Measurements from ENCODE around the gene CCDC141. TPM values are rescaled to one million over a fixed set of nuclear protein-coding genes. Genes with fewer than 3 reads are reported as not detected.
"Not testable (repeated sequence)": the region's sequence is repeated elsewhere in the genome, so short reads cannot be mapped to it uniquely, and the experiment has no call there.

Gene CCDC141
- total RNA-seq, 1 donor = not detected

GRCh38 chr2:179051250-179051649, 1.3 kb upstream of the CCDC141 start:
- no peak for DNase-seq (ENCODE audit: insufficient read length, low spot score, missing footprints)
- Histone ChIP-seq H3K4me2 (ENCODE audit: insufficient read depth, low read length) (no peak overlapping the region), H3K4me1 (ENCODE audit: insufficient read depth, low read length) (no peaks in the 10 kb centered on the region), H3K79me2 (ENCODE audit: insufficient read depth, low read length) (no peaks in the 10 kb centered on the region), H3K27ac (ENCODE audit: low read depth, low read length) (no peak overlapping the region), H4K20me1 (ENCODE audit: insufficient read depth, low read length) (no peaks in the 10 kb centered on the region), H3K27me3 (ENCODE audit: insufficient read depth, low read length) (no peaks in the 10 kb centered on the region), H3K9me3 (ENCODE audit: low read depth, low read length) (no peaks in the 10 kb centered on the region), H3K4me3 (ENCODE audit: insufficient read depth, low read length) (no peak overlapping the region), H3K36me3 (ENCODE audit: insufficient read depth, low read length) (no peaks in the 10 kb centered on the region), H2AFZ (ENCODE audit: low read length) (no peak overlapping the region)
- TF ChIP-seq, protein P1, sequence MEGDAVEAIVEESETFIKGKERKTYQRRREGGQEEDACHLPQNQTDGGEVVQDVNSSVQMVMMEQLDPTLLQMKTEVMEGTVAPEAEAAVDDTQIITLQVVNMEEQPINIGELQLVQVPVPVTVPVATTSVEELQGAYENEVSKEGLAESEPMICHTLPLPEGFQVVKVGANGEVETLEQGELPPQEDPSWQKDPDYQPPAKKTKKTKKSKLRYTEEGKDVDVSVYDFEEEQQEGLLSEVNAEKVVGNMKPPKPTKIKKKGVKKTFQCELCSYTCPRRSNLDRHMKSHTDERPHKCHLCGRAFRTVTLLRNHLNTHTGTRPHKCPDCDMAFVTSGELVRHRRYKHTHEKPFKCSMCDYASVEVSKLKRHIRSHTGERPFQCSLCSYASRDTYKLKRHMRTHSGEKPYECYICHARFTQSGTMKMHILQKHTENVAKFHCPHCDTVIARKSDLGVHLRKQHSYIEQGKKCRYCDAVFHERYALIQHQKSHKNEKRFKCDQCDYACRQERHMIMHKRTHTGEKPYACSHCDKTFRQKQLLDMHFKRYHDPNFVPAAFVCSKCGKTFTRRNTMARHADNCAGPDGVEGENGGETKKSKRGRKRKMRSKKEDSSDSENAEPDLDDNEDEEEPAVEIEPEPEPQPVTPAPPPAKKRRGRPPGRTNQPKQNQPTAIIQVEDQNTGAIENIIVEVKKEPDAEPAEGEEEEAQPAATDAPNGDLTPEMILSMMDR (IDR thresholded peaks at IDR 0.05; ENCODE audit: extremely low read depth, low read depth, low read length) = no peak

DNA sequence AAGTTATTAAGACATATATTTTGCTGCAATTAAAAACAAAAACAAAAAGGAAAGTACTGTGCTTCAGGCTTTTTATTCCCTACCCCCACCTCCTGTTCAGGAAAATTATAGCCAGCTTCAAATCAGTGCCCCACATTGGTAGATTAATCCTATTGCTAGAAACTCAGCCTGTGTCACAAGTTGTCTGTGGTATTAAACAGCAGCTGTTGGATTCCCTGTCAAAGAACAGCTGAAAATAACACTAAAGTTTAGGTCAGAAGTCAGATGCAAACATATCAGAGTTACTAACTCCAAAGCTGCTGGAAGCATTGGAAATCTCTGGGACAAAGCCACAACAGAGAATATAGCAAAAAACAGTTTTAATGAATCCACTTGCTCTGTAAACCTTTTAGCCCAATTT, 818 bp upstream of the CCDC141 start:
- TF ChIP-seq, protein P1 (IDR thresholded peaks at IDR 0.05; ENCODE audit: extremely low read depth, low read depth, low read length) = no peak
- H3K4me1 ChIP-seq (ENCODE audit: insufficient read depth, low read length) = no peaks in the 10 kb centered on the region
- H3K36me3 ChIP-seq (ENCODE audit: insufficient read depth, low read length) = no peaks in the 10 kb centered on the region
- DNase-seq (ENCODE audit: insufficient read length, low spot score, missing footprints) = no peak
- no peak overlapping the region for H3K4me2 ChIP-seq (ENCODE audit: insufficient read depth, low read length)
- no peak overlapping the region for H3K4me3 ChIP-seq (ENCODE audit: insufficient read depth, low read length)
- H3K79me2 ChIP-seq (ENCODE audit: insufficient read depth, low read length) = no peaks in the 10 kb centered on the region
- no peaks in the 10 kb centered on the region for H3K9me3 ChIP-seq (ENCODE audit: low read depth, low read length)
- H3K27me3 ChIP-seq (ENCODE audit: insufficient read depth, low read length) = no peaks in the 10 kb centered on the region
- H2AFZ ChIP-seq (ENCODE audit: low read length) = no peak overlapping the region
- no peaks in the 10 kb centered on the region for H4K20me1 ChIP-seq (ENCODE audit: insufficient read depth, low read length)
- no peak overlapping the region for H3K27ac ChIP-seq (ENCODE audit: low read depth, low read length)

GRCh38 chr2:179049203-179049545, 763 bp downstream of the CCDC141 start:
- Histone ChIP-seq H3K36me3 (ENCODE audit: insufficient read depth, low read length) (no peaks in the 10 kb centered on the region), H3K27ac (ENCODE audit: low read depth, low read length) (no peak overlapping the region), H3K4me2 (ENCODE audit: insufficient read depth, low read length) (no peak overlapping the region), H4K20me1 (ENCODE audit: insufficient read depth, low read length) (no peaks in the 10 kb centered on the region), H3K4me1 (ENCODE audit: insufficient read depth, low read length) (no peaks in the 10 kb centered on the region), H3K4me3 (ENCODE audit: insufficient read depth, low read length) (no peak overlapping the region), H3K79me2 (ENCODE audit: insufficient read depth, low read length) (no peaks in the 10 kb centered on the region), H3K27me3 (ENCODE audit: insufficient read depth, low read length) (no peaks in the 10 kb centered on the region), H2AFZ (ENCODE audit: low read length) (no peak overlapping the region), H3K9me3 (ENCODE audit: low read depth, low read length) (no peaks in the 10 kb centered on the region)
- DNase-seq (ENCODE audit: insufficient read length, low spot score, missing footprints) = no peak
- TF ChIP-seq, protein P1 (IDR thresholded peaks at IDR 0.05; ENCODE audit: extremely low read depth, low read depth, low read length) = no peak

DNA sequence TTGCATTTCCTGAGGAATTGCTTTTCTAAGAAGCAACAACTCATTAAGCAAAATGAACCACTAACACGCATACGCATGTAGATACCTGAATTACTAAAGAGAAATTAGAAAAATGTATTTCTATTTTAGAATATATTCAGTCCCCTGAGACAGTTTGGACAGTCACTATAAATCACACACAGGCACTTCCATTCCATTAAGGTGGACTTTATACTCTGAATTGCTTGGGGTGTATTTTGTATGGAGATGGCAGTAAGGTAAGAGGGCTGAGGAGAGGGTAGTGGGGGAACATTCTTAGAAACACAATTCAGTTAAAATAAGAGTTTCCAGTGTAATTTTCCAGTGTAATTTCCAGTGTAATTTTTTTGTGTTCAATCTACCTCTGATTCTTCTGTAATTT, 1.8 kb downstream of the CCDC141 start:
- no peaks in the 10 kb centered on the region for H3K4me1 ChIP-seq (ENCODE audit: insufficient read depth, low read length)
- no peaks in the 10 kb centered on the region for H3K36me3 ChIP-seq (ENCODE audit: insufficient read depth, low read length)
- no peak for DNase-seq (ENCODE audit: insufficient read length, low spot score, missing footprints)
- TF ChIP-seq, protein P1 (IDR thresholded peaks at IDR 0.05; ENCODE audit: extremely low read depth, low read depth, low read length) = no peak
- no peak overlapping the region for H3K4me2 ChIP-seq (ENCODE audit: insufficient read depth, low read length)
- no peaks in the 10 kb centered on the region for H3K79me2 ChIP-seq (ENCODE audit: insufficient read depth, low read length)
- no peaks in the 10 kb centered on the region for H4K20me1 ChIP-seq (ENCODE audit: insufficient read depth, low read length)
- H3K27me3 ChIP-seq (ENCODE audit: insufficient read depth, low read length) = no peaks in the 10 kb centered on the region
- H3K4me3 ChIP-seq (ENCODE audit: insufficient read depth, low read length) = no peak overlapping the region
- no peaks in the 10 kb centered on the region for H3K9me3 ChIP-seq (ENCODE audit: low read depth, low read length)
- no peak overlapping the region for H2AFZ ChIP-seq (ENCODE audit: low read length)
- no peak overlapping the region for H3K27ac ChIP-seq (ENCODE audit: low read depth, low read length)

GRCh38 chr2:179045602-179046001, 4.3 kb downstream of the CCDC141 start:
- not testable (repeated sequence) for H3K27ac ChIP-seq (ENCODE audit: low read depth, low read length); H3K27me3 ChIP-seq (ENCODE audit: insufficient read depth, low read length); H3K4me2 ChIP-seq (ENCODE audit: insufficient read depth, low read length); H4K20me1 ChIP-seq (ENCODE audit: insufficient read depth, low read length); H3K79me2 ChIP-seq (ENCODE audit: insufficient read depth, low read length); H3K4me1 ChIP-seq (ENCODE audit: insufficient read depth, low read length); H3K36me3 ChIP-seq (ENCODE audit: insufficient read depth, low read length); H3K9me3 ChIP-seq (ENCODE audit: low read depth, low read length); H3K4me3 ChIP-seq (ENCODE audit: insufficient read depth, low read length); DNase-seq (ENCODE audit: insufficient read length, low spot score, missing footprints); H2AFZ ChIP-seq (ENCODE audit: low read length)
